H1 (cell line): Measurements from ENCODE around the gene DNAJC7. TPM values are rescaled to one million over a fixed set of nuclear protein-coding genes. Genes with fewer than 3 reads are reported as not detected.

ENCODE experiments used
- CTCF ChIA-PET: fragments of 300-600 bp; sonication (Branson Sonifier 250); formaldehyde crosslinking; loops from one replicate; lab custom pipeline; 2021; ENCODE audit not compliant: partially characterized antibody; lab: Charles Lee
- POLR2A ChIA-PET: fragments of 300-600 bp; sonication (Branson Sonifier 250); formaldehyde crosslinking; loops from one replicate; lab custom pipeline; 2021; ENCODE audit warnings: inconsistent platforms; ENCODE audit not compliant: partially characterized antibody; lab: Charles Lee
- DNase-seq, 2 experiments: peaks; one replicate each; pipeline versions ENCODE4 v3.0.0 to v3.0.0-alpha.2; 2010 to 2022; ENCODE audit warnings: low spot score in 2 of 2, low read depth in 1 of 2, mixed read lengths in 1 of 2
- FAIRE-seq: peaks from 2 replicates; lab custom pipeline; 2011; peaks lifted over from hg19 to GRCh38; lab: Jason Lieb, UNC
- H2AFZ ChIP-seq: 2 replicates; pipeline ENCODE4 v1.8.1; 2012; ENCODE audit warnings: low read length, inconsistent platforms
- H2AK5ac ChIP-seq: 2 replicates; pipeline ENCODE4 v1.6.1; 2013; ENCODE audit warnings: low read depth, low read length
- H2BK120ac ChIP-seq: replicated peaks from 2 replicates; pipeline ENCODE3; 2013; ENCODE audit warnings: low read depth, low read length, inconsistent platforms
- H2BK12ac ChIP-seq: 2 replicates; pipeline ENCODE4 v1.6.1; 2013; ENCODE audit warnings: low read depth, low read length
- H2BK15ac ChIP-seq: 2 replicates; pipeline ENCODE4 v1.6.1; 2013; ENCODE audit warnings: low read length
- H2BK20ac ChIP-seq: 2 replicates; pipeline ENCODE4 v1.6.1; 2013; ENCODE audit warnings: low read length
- H2BK5ac ChIP-seq: 2 replicates; pipeline ENCODE4 v1.6.1; 2013; ENCODE audit warnings: low read depth, low read length
- H3K14ac ChIP-seq: 2 replicates; pipeline ENCODE4 v1.6.1; 2013; ENCODE audit warnings: inconsistent platforms; ENCODE audit not compliant: insufficient read length
- H3K18ac ChIP-seq: 2 replicates; pipeline ENCODE4 v1.6.1; 2013; ENCODE audit warnings: low read length; ENCODE audit errors: extremely low read depth
- H3K23ac ChIP-seq: 2 replicates; pipeline ENCODE4 v1.6.1; 2013; ENCODE audit warnings: inconsistent platforms; ENCODE audit not compliant: insufficient read length
- H3K23me2 ChIP-seq: 2 replicates; pipeline ENCODE4 v1.6.1; 2013; ENCODE audit warnings: low read depth, low read length
- H3K27ac ChIP-seq: 2 replicates; pipeline ENCODE4 v1.6.1; 2011; ENCODE audit warnings: low read depth, low read length, inconsistent platforms
- H3K27me3 ChIP-seq, 4 experiments: replicated peaks in 1 of 4; 1 replicate in 1 of 4; 2 replicates in 3 of 4; pipeline versions ENCODE4 v1.6.1 to v1.8.1; 2011 to 2013; ENCODE audit warnings: low read length in 3 of 4, mild to moderate bottlenecking in 3 of 4, inconsistent platforms in 2 of 4, mixed read lengths in 2 of 4, moderate library complexity in 1 of 4; ENCODE audit not compliant: control insufficient read depth in 3 of 4, insufficient read depth in 3 of 4; ENCODE audit errors: extremely low read depth in 1 of 4
- H3K36me3 ChIP-seq, 4 experiments: 2 replicates each; pipeline versions ENCODE4 v1.6.1 to v1.8.1; 2011 to 2013; ENCODE audit warnings: mild to moderate bottlenecking in 4 of 4, low read length in 3 of 4, moderate library complexity in 2 of 4, control low read depth in 1 of 4, inconsistent platforms in 1 of 4; ENCODE audit not compliant: insufficient read depth in 4 of 4, control insufficient read depth in 2 of 4
- H3K4ac ChIP-seq: replicated peaks from 2 replicates; pipeline ENCODE3; 2013; ENCODE audit warnings: low read length, low read depth, mixed read lengths, inconsistent platforms; ENCODE audit not compliant: insufficient read length
- H3K4me1 ChIP-seq, 4 experiments: replicated peaks in 1 of 4; 1 replicate in 1 of 4; 2 replicates in 3 of 4; pipeline versions ENCODE4 v1.6.1 to v1.8.1; 2011 to 2013; ENCODE audit warnings: low read length in 3 of 4, inconsistent platforms in 2 of 4, mixed read lengths in 1 of 4; ENCODE audit not compliant: insufficient read depth in 4 of 4, control insufficient read depth in 3 of 4
- H3K4me2 ChIP-seq, 2 experiments: 2 replicates each; pipeline versions ENCODE4 v1.6.1 to v1.8.1; 2011 to 2013; ENCODE audit warnings: low read depth in 2 of 2, low read length in 2 of 2, control low read depth in 1 of 2, inconsistent platforms in 1 of 2, mild to moderate bottlenecking in 1 of 2; ENCODE audit not compliant: insufficient read depth in 1 of 2
- H3K4me3 ChIP-seq, 4 experiments: fragments of 200-600, 300-600 bp in 1 of 4; sonication (generic), shearing (Covaris generic), sonication (Bioruptor Twin) in 1 of 4; 2 replicates each; pipeline versions ENCODE4 v1.5.1 to v1.8.1; 2011 to 2016; ENCODE audit warnings: low read length in 4 of 4, low read depth in 3 of 4, control low read depth in 2 of 4, inconsistent platforms in 2 of 4, mild to moderate bottlenecking in 2 of 4, mixed read lengths in 1 of 4, moderate library complexity in 1 of 4; ENCODE audit not compliant: insufficient read depth in 2 of 4; ENCODE audit errors: extremely low read depth in 1 of 4
- H3K56ac ChIP-seq: replicated peaks from 2 replicates; pipeline ENCODE3; 2013; ENCODE audit warnings: low read depth, mild to moderate bottlenecking, mixed read lengths, low read length, inconsistent platforms; ENCODE audit not compliant: insufficient read length
- H3K79me1 ChIP-seq: 2 replicates; pipeline ENCODE4 v1.6.1; 2013; ENCODE audit warnings: low read depth, low read length, control low read depth
- H3K79me2 ChIP-seq, 2 experiments: 2 replicates each; pipeline versions ENCODE4 v1.6.1 to v1.8.1; 2012 to 2013; ENCODE audit warnings: low read length in 2 of 2, mild to moderate bottlenecking in 2 of 2, inconsistent platforms in 1 of 2; ENCODE audit not compliant: insufficient read depth in 2 of 2, control insufficient read depth in 1 of 2
- H3K9ac ChIP-seq, 4 experiments: replicated peaks in 1 of 4; 1 replicate in 1 of 4; 2 replicates in 3 of 4; pipeline versions ENCODE4 v1.6.1 to v1.8.1; 2011 to 2013; ENCODE audit warnings: low read depth in 3 of 4, low read length in 3 of 4, control low read depth in 2 of 4, mild to moderate bottlenecking in 2 of 4, moderate library complexity in 2 of 4, inconsistent platforms in 1 of 4; ENCODE audit errors: extremely low read depth in 1 of 4
- H3K9me3 ChIP-seq, 2 experiments: 2 replicates each; pipeline versions ENCODE4 v1.6.1 to v1.8.1; 2012 to 2013; ENCODE audit warnings: mild to moderate bottlenecking in 2 of 2, moderate library complexity in 2 of 2, control low read depth in 1 of 2, inconsistent platforms in 1 of 2, low read depth in 1 of 2, low read length in 1 of 2, mixed read lengths in 1 of 2; ENCODE audit not compliant: insufficient read depth in 2 of 2
- H4K20me1 ChIP-seq, 2 experiments: replicated peaks in 1 of 2; 2 replicates each; pipeline versions ENCODE3 to v1.8.1; 2011 to 2013; ENCODE audit warnings: inconsistent platforms in 2 of 2, low read length in 2 of 2, mild to moderate bottlenecking in 1 of 2; ENCODE audit not compliant: insufficient read depth in 2 of 2, control insufficient read depth in 1 of 2
- H4K5ac ChIP-seq: 2 replicates; pipeline ENCODE4 v1.6.1; 2013; ENCODE audit warnings: low read length, low read depth, mixed read lengths, inconsistent platforms; ENCODE audit not compliant: insufficient read length
- H4K8ac ChIP-seq: 2 replicates; pipeline ENCODE4 v1.8.0; 2013; ENCODE audit warnings: mild to moderate bottlenecking, moderate library complexity, low read length, inconsistent platforms; ENCODE audit not compliant: insufficient read depth; ENCODE audit errors: extremely low read depth
- H4K91ac ChIP-seq: replicated peaks from 2 replicates; pipeline ENCODE3; 2013; ENCODE audit warnings: low read length, mixed read lengths, inconsistent platforms; ENCODE audit not compliant: insufficient read length
- BRCA1 ChIP-seq: IDR thresholded peaks from 2 replicates; pipeline ENCODE4 v1.6.1; 2012; ENCODE audit warnings: low read depth, low read length, improper control_type of control experiment
- CBX8 ChIP-seq: fragments of 300-800, 300-1000 bp; sonication (generic); IDR thresholded peaks from 2 replicates; pipeline ENCODE4 v1.7.1; 2016; ENCODE audit warnings: low read depth, low read length, borderline replicate concordance
- JUN ChIP-seq: IDR thresholded peaks from 2 replicates; pipeline ENCODE4 v1.6.1; 2011; ENCODE audit warnings: low read depth, mild to moderate bottlenecking, improper control_type of control experiment, low read length
- POLR2A ChIP-seq, 2 experiments: IDR thresholded peaks; 1 replicate in 1 of 2; 2 replicates in 1 of 2; pipeline ENCODE4 v1.6.1; 2011; ENCODE audit warnings: low read depth in 2 of 2, low read length in 2 of 2, mild to moderate bottlenecking in 2 of 2; ENCODE audit errors: control extremely low read depth in 1 of 2
- SP1 ChIP-seq: IDR thresholded peaks from 2 replicates; pipeline ENCODE4 v1.6.1; 2011; ENCODE audit warnings: low read depth, low read length
- SP2 ChIP-seq: IDR thresholded peaks from 2 replicates; pipeline ENCODE4 v1.6.1; 2012; ENCODE audit warnings: mild to moderate bottlenecking, low read length, inconsistent platforms
- ZNF274 ChIP-seq: IDR thresholded peaks from 2 replicates; pipeline ENCODE4 v1.7.0; 2012; ENCODE audit warnings: low read length, borderline replicate concordance; ENCODE audit errors: extremely low read depth
- WGBS, 2 experiments: shearing (Covaris generic) in 1 of 2; methylation state at CpG; one replicate each; pipeline versions ENCODE4 v1.1.6 to v1.1.7; 2013 to 2015; ENCODE audit warnings: low lambda C conversion rate in 2 of 2, mixed read lengths in 2 of 2, inconsistent platforms in 1 of 2, low coverage in 1 of 2, missing lambda C conversion rate in 1 of 2; ENCODE audit not compliant: insufficient replicate concordance in 2 of 2, insufficient coverage in 1 of 2, insufficient read length in 1 of 2; ENCODE audit errors: extremely low coverage in 1 of 2, missing lambda C conversion rate in 1 of 2; 5-methylcytosine and 5-hydroxymethylcytosine counted together
- polyA plus RNA-seq, 7 experiments: library from polyadenylated mRNA; depleted of rRNA in 3 of 7; stranded (reverse) in 5 of 7; unstranded in 2 of 7; fragments of >200 nt in 5 of 7; fragments of 200-250 nt in 2 of 7; gene quantifications; 1 replicate in 5 of 7; 2 replicates in 1 of 7; 4 replicates in 1 of 7; pipeline versions ENCODE4 v1.2.1 to v1.2.3, GENCODE V29; 2011 to 2013; ENCODE audit warnings: missing spikeins in 2 of 7, mixed read lengths in 2 of 7
- total RNA-seq: library from RNA; stranded (reverse); fragmentation: NEBNext Ultra II Directional; extraction: Animal tissue kit (Norgen Biotek cat#: 25700); gene quantifications from 2 replicates; pipeline ENCODE4 v1.2.1, GENCODE V29; 2021

DNAJC7 gene
- total and polyA plus RNA-seq, 2 of the 8 experiments (the other 6 are each of a cell fraction or from before 2014, with no cell fraction given): 31.0 to 148 TPM

DNA sequence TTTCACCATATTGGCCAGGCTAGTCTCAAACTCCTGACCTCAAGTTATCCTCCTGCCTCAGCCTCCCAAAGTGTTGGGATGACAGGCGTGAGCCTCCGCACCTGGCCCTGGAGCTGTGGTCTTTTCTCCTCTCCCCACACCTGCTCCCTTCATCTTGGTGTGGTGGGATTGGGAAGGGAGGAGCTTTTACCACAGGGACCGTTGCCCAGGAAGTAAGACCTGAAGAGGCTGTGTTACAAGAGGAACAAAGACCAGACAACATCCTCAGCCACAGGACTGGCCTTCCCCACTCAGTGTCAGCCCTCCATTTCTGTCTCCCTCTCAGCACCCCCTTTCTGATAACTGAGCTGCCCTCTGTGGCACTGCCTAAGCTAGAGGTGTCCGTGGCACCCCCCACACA, 42.6 kb upstream of the DNAJC7 start:
- FAIRE-seq: no peak
- 83% methylated on average over 4 of the region's 4 CpGs; no CpG with 5 or more reads in 1 of the 2 experiments for WGBS, 2 experiments
- no peak for TF ChIP-seq BRCA1
- TF ChIP-seq SP2: no peak
- TF ChIP-seq POLR2A (IDR thresholded peaks at IDR 0.05; ENCODE audit: control extremely low read depth in 1 of 2, low read depth in 2 of 2, low read length in 2 of 2): no peak
- no peak for TF ChIP-seq SP1
- TF ChIP-seq JUN: no peak
- no peak for TF ChIP-seq CBX8
- no peak for TF ChIP-seq ZNF274

More for the DNA sequence above, 42.6 kb upstream of the DNAJC7 start:
- Histone ChIP-seq H3K18ac (no peak overlapping the region), H4K91ac (no peak overlapping the region), H2AFZ (no peak overlapping the region), H4K8ac (no peak overlapping the region), H2AK5ac (no peak overlapping the region), H3K4ac (no peak overlapping the region), H2BK15ac (no peak overlapping the region), H3K79me2 (no peaks in the 10 kb centered on the region), H2BK20ac (no peak overlapping the region), H2BK120ac (no peak overlapping the region), H3K79me1 (no peaks in the 10 kb centered on the region), H2BK12ac (no peak overlapping the region), H3K56ac (no peak overlapping the region), H3K23ac (no peak overlapping the region), H2BK5ac (no peak overlapping the region; the same call in 1 of the 2 replicates), H3K4me2 (no peak overlapping the region), H3K14ac (no peak overlapping the region), H3K23me2 (no peaks in the 10 kb centered on the region; the same call in 1 of the 2 replicates), H4K5ac (no peak overlapping the region), H3K4me3 (no peak overlapping the region), H3K9ac (no peak overlapping the region), H4K20me1 (no peaks in the 10 kb centered on the region), H3K36me3 (no peaks in the 10 kb centered on the region), H3K27me3 (no peaks in the 10 kb centered on the region), H3K4me1 (peaks cover 0 to 18% (median 7%) of the 10 kb centered on the region in 4 experiments; a peak in 6 of 7 replicates), H3K9me3 (no peaks in the 10 kb centered on the region), H3K27ac (no peak overlapping the region)
- DNase-seq: no peak
- ChIA-PET CTCF (interaction anchor here (0.6 to 17.0 kb wide), 13 partner anchors 7 to 96 kb away, joined by 3 to 381 read pairs (median 7); partner anchors contain the start of genes DHX58, HSPB9, KAT2A and ZNF385C), POLR2A (interaction anchor here (1.6 kb wide), 1 partner anchor 371 kb away, joined by 3 read pairs; the partner anchor contains the start of gene EIF1)
